Measurements from ENCODE around the gene SASH3. TPM values are rescaled to one million over a fixed set of nuclear protein-coding genes. Genes with fewer than 3 reads are reported as not detected.

The SASH3 gene
- total RNA-seq, 6 experiments from 2014 or later, result not detected

- DNase-seq, result no peak
- H3K36me3 Mint-ChIP-seq (ENCODE audit: low read depth), result no peaks in the 10 kb centered on the region
- H3K27me3 Mint-ChIP-seq (ENCODE audit: insufficient read depth), result peaks cover 2% of the 10 kb centered on the region
- H3K9me3 Mint-ChIP-seq, result no peaks in the 10 kb centered on the region
- H3K4me1 Mint-ChIP-seq (ENCODE audit: low read depth), result peaks cover 12% of the 10 kb centered on the region; the same call in 1 of the 2 replicates
- TF ChIP-seq CTCF (IDR thresholded peaks at IDR 0.05), result no peak
- no peak overlapping the region for H3K27ac Mint-ChIP-seq
- H3K4me3 Mint-ChIP-seq, result no peak overlapping the region
Observed at GRCh38 chrX:129760981-129761380, 18.8 kb upstream of the SASH3 start.

- H3K4me1 Mint-ChIP-seq (ENCODE audit: low read depth), result peaks cover 12% of the 10 kb centered on the region; the same call in 1 of the 2 replicates
Observed at GRCh38 chrX:129761596-129761995, 18.2 kb upstream of the SASH3 start.

GRCh38 chrX:129762448-129762847 lies 17.3 kb upstream of the SASH3 start:
- no peak for DNase-seq
- H3K36me3 Mint-ChIP-seq (ENCODE audit: low read depth), result no peaks in the 10 kb centered on the region
- no peak overlapping the region for H3K27ac Mint-ChIP-seq
- no peak for TF ChIP-seq CTCF (IDR thresholded peaks at IDR 0.05)
- H3K4me3 Mint-ChIP-seq, result no peak overlapping the region
- peaks cover 12% of the 10 kb centered on the region; the same call in 1 of the 2 replicates for H3K4me1 Mint-ChIP-seq (ENCODE audit: low read depth)
- no peaks in the 10 kb centered on the region for H3K9me3 Mint-ChIP-seq
- H3K27me3 Mint-ChIP-seq (ENCODE audit: insufficient read depth), result peaks cover 2% of the 10 kb centered on the region

More at GRCh38 chrX:129761596-129761995, 18.2 kb upstream of the SASH3 start:
- Mint-ChIP-seq H3K36me3 (ENCODE audit: low read depth) (no peaks in the 10 kb centered on the region), H3K27ac (no peak overlapping the region), H3K27me3 (ENCODE audit: insufficient read depth) (peaks cover 2% of the 10 kb centered on the region), H3K4me3 (no peak overlapping the region), H3K9me3 (no peaks in the 10 kb centered on the region)
- DNase-seq, result no peak
- TF ChIP-seq CTCF (IDR thresholded peaks at IDR 0.05), result no peak

- H3K9me3 Mint-ChIP-seq, result no peaks in the 10 kb centered on the region
- H3K4me3 Mint-ChIP-seq, result no peak overlapping the region
- no peaks in the 10 kb centered on the region for H3K36me3 Mint-ChIP-seq (ENCODE audit: low read depth)
- DNase-seq, result no peak
- peaks cover 12% of the 10 kb centered on the region; the same call in 1 of the 2 replicates for H3K4me1 Mint-ChIP-seq (ENCODE audit: low read depth)
- H3K27me3 Mint-ChIP-seq (ENCODE audit: insufficient read depth), result peaks cover 4% of the 10 kb centered on the region
- H3K27ac Mint-ChIP-seq, result no peak overlapping the region
- TF ChIP-seq CTCF (IDR thresholded peaks at IDR 0.05), result no peak
Observed at GRCh38 chrX:129763666-129764065, 16.1 kb upstream of the SASH3 start.

GRCh38 chrX:129768186-129768585 lies 11.6 kb upstream of the SASH3 start:
- H3K9me3 Mint-ChIP-seq, result no peaks in the 10 kb centered on the region
- no peak overlapping the region for H3K27ac Mint-ChIP-seq
- no peak for DNase-seq
- H3K36me3 Mint-ChIP-seq (ENCODE audit: low read depth), result no peaks in the 10 kb centered on the region
- no peak for TF ChIP-seq CTCF (IDR thresholded peaks at IDR 0.05)
- peaks cover 4% of the 10 kb centered on the region for H3K27me3 Mint-ChIP-seq (ENCODE audit: insufficient read depth)
- no peak overlapping the region for H3K4me3 Mint-ChIP-seq
- no peaks in the 10 kb centered on the region for H3K4me1 Mint-ChIP-seq (ENCODE audit: low read depth)

Measured in HFFc6 (cell line).